ENCODE data around the gene NKX6-2.
"Not testable (repeated sequence)": the region's sequence is repeated elsewhere in the genome, so short reads cannot be mapped to it uniquely, and the experiment has no call there.

DNA sequence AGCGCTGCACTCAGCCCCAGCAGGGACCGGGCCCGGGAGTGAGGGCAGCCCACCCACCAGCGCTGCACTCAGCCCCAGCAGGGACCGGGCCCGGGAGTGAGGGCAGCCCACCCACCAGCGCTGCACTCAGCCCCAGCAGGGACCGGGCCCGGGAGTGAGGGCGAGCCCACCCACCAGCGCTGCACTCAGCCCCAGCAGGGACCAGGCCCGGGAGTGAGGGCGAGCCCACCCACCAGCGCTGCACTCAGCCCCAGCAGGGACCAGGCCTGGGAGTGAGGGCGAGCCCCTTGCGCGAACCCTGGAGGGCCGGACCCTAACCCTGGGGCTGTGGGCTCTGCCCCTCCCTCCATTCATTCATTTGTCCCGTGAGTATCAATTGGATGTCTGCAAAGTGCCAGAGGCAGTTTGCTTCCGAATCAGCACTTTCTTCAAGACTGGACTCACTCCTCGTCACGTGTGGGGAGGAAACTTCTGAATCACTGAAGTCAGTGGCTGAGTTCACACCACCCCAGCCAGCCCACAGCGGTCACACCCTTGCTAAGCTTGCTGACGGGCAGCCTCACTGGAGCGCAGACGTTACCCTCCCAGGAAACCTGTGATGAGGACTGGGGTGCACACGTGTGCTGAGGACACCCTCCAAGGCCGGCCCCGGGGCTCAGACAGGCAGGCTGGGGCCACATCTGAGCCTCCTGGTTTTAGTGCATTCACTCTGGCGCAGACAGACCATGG is 42.6 kb downstream of the NKX6-2 start:
- TF ChIP-seq EZH2 (IDR thresholded peaks at IDR 0.05; ENCODE audit: insufficient read depth, poor library complexity, severe bottlenecking); EZH2phosphoT487 (IDR thresholded peaks at IDR 0.05; ENCODE audit: insufficient read depth, low read depth): not testable (repeated sequence)

Data from GM23248 (cell line).